NOMO-1 (cell line): ENCODE results near the gene GPR27.

Experiments
- DNase-seq, 2 experiments: peaks; one replicate each; lab custom pipeline; 2025; ENCODE audit not compliant: unreplicated experiment in 2 of 2; lab: John Stamatoyannopoulos, UW

GPR27 gene, protein sequence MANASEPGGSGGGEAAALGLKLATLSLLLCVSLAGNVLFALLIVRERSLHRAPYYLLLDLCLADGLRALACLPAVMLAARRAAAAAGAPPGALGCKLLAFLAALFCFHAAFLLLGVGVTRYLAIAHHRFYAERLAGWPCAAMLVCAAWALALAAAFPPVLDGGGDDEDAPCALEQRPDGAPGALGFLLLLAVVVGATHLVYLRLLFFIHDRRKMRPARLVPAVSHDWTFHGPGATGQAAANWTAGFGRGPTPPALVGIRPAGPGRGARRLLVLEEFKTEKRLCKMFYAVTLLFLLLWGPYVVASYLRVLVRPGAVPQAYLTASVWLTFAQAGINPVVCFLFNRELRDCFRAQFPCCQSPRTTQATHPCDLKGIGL

GRCh38 chr3:71753701-71754609, at the start of gene GPR27:
Gene GPR27, plus strand, starts transcription at chr3:71753855. Its CDS starts 195 bp downstream, at chr3:71754050.
- DNase-seq = no peak

- no peak for DNase-seq
Measured at GRCh38 chr3:71704915-71705314, 48.7 kb upstream of the GPR27 start.

DNA sequence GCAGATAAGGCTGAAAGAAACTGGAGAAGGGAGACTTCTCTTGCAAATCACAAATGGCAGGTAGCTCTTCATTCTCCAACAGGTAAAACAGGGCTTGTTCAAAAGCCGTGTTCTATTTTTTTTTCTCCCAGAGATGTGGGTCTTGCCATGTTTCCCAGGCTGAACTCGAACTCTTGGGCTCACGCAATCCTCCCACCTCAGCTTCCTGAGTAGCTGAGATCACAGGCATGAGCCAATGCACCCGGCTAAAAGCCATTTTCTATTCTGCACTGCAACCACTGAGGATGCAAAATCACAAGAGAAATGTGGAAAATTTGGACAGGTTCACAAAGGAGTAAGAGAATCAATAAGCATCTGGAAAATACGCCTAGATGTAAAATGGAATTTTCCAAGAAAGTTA, 48.0 kb upstream of the GPR27 start:
- DNase-seq = no peak

DNA sequence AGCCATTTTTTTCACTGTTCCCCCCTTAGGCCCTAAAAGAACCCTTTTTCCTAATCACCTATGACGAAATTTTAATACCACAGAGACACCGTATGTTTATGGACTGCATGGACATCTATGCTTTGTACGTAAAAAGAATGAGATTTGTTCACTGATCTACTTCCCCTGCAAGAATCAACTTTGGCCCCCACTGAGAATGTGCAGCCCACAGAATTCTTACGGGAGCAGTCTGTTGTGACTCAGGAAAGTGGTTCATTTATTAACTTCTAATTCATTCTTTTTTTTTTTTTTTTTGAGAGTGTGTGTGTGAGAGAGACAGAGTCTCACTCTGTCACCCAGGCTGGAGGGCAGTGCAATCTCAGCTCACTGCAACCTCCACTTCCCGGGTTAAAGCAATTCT, 46.1 kb upstream of the GPR27 start:
- DNase-seq = no peak

DNA sequence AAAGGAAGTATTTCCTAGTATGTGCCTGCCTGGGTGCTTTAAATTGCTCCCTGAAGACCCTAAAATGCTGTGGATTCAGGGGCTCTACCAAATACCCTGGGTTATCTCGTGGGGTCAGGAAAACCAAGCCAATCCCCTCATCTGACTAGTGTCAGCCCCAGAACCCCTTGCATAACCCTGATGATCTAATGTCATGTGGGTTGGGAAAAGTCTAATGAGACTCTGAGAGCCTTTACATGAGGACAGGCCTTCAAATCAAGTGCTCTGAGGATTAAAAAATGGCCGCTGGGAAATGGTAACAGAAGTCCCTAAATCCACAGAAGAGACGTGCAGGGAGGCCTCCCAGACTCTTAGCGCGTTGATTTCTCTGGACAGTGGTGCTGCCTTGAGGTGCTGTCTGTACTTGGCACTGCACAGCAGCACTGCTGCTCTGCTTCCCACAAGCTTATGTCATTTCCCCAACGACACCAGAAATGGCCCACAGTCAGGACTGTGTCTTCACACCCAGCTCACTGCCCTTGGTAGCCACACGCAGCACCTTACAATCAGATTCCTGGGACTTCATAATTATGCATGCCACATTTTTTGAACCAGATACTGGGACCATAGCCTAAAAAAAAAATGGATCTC, 45.1 kb upstream of the GPR27 start:
- no peak for DNase-seq

GRCh38 chr3:71709908-71710511, 43.6 kb upstream of the GPR27 start:
- no peak for DNase-seq

DNA sequence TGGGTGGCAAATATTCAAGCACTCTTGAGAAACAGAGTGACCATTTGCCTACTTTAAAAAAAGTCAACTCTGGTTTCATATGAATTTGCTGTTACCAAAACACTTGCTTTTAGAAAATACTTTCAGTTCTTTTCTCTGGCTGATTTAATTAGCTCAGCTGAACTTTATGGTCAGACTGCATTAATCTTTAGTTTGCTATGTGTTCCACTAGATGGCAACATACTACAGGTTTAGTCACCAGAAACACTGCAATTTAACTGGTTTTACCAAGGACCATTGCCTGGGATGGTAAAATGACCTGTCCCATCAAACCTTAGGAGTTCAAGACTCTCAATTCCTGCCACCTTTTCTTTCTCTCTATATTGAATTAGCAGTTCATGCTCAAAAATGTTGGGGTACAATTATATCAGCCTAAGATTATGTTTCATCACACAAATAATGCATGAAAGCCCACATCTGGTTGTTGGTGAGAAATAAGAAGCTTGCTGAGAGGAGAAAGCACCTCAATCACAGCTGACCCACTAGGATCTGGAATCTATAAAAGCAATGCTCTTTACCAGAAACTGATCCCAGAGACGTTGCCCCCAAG, 42.7 kb upstream of the GPR27 start:
- peak in 1 of 2 experiments; percentile 60 for DNase-seq

DNA sequence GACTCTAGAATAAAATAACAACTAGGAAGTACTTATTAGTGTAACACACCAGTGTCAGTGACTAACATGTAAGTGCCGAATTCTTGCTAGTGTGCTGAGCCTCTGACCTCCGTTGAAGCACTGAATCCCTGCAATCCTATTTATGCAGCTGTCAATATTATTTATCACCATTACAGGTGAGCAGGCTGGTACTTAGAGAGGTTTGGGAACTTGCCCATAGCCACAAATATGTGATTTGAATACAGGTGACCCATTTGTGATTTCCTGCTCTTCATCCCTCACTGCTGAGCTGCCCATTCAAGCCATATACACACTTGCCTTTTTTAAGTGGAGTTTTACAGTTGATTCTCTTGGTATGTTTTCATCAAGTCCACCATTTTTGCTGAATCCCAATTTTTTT, 40.6 kb upstream of the GPR27 start:
- DNase-seq = no peak

DNA sequence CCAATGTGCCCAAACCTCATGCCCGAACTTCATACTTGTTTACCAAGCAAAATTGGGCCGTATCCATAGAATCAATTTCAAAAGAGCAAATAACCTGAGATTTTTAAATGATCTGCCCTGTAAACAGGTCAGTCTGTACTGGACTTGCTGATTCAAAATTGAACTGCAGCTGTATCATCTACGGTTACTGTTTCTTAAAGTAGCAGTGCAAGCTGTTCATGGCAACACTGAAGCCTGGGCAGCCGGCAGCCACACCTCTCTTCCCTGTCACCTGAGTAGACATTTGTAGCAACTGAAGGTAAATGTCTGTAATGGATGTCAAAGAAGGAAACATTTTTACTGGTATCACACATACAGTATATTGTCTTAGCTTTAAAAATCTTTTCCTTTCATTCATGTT, 39.1 kb upstream of the GPR27 start:
- DNase-seq = no peak

DNA sequence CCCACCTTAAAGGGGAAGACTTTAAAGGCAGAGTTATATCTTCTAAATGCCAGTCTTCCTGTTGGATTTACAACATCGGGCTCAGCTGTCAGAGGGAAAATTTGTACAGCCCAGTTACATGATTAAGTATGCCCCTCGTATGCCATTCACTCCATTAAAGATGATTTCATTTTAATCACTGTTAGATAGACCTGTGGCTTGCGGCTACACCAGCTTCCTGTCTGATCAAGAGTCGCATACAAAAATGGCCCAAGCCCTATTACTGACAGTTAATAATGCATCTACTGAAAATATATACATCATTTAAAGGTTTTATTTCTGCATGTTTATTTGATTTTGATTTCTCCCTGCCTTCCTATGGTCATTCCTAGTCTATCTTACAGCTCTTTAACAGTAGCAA, 35.6 kb upstream of the GPR27 start:
- no peak for DNase-seq

DNA sequence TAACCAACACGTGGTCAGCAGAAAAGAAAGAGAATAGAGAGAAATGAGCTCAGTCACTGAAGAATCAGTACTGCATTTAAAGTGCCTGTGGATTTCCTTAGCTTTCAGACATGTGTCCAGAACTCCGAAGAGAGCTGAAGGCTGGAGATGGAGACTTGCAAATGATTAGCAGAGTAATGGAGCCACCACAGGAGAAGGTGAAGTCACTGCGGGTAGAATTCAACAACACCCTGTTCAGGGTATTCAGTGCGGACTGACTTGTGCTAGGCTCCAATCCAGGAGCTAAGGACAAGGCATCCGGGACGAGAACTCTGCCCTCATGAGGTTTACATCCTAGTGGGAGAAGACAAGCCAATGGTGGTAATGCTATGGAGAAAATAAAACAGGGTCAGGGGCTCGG, 32.7 kb upstream of the GPR27 start:
- DNase-seq = no peak

DNA sequence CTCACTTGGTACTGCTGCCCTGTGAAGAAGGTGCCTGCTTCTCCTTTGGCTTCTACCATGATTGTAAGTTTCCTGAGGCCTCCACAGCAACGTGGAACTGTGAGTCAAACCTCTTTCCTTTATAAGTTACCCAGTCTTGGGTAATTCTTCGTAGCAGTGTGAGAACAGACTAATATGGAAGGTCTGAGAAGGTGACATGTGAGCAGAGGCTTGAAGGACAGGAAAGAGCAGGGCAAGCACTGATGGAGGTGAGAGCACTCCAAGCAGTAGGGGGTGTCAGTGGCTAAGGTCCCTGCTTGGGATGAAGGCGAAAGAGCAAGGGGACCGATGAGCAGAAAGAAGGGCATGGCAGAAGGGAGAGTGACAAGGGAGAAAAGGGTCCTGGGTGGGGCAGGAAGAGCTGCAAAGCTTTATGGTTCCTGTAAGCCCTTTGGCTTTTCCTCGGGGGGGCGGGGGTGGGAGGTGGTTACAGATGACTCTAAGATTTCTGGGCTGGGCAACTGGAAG, 32.0 kb upstream of the GPR27 start:
- peak; percentile 59 to 61 for DNase-seq

DNA sequence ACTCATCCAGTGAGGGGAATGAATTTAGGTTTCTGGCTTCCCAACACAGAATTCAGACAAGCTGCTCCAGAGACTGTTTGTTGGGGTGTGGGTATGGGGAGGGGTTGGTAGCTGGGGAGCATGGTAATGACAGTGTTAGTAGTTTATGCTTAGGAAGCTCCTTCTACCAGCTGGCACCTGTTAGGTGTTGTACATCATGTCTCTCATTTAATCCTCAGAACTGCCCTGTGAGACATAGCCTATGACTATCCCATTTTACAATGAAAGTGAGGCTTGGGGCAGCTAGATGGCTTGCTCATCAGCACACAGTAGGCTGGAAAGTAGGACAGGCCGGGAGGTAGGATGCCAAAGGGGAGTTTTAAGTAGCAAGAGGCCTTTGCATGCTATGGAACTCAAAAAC, 31.0 kb upstream of the GPR27 start:
- DNase-seq = no peak

DNA sequence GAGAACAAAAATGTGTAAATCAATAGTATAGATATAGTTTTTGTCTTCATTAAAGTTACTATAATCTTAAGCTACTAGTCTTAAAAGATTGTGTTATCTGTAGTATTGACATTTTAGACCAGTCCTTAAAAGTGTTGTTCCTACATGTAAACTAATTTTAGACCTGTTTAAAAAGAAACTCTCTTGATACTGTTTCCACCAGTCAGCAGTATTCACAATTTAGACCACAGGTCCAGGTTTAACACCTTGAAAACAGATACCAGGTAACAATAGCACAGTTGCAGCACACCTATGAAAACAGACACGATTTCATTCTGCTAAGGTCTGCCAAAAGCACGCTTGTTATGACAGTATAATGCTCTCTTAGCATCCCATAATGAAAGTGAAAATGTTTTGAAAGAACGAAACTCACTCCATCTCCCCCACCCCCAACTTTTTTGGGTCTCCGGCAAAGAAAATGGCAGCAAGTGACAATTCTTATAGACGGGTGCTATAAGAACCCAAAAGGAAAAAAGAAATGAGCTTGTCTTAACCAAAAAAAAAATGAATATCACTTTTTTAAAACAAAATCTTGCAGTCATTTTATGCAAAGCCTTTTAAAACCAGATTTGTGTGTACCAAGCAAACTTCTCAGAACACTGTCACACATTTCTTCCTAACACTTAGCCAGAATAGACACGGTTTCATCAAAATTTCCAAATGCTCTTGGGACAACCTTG, 30.0 kb upstream of the GPR27 start:
- DNase-seq = no peak

GRCh38 chr3:71724171-71724453, 29.5 kb upstream of the GPR27 start:
- no peak for DNase-seq

DNA sequence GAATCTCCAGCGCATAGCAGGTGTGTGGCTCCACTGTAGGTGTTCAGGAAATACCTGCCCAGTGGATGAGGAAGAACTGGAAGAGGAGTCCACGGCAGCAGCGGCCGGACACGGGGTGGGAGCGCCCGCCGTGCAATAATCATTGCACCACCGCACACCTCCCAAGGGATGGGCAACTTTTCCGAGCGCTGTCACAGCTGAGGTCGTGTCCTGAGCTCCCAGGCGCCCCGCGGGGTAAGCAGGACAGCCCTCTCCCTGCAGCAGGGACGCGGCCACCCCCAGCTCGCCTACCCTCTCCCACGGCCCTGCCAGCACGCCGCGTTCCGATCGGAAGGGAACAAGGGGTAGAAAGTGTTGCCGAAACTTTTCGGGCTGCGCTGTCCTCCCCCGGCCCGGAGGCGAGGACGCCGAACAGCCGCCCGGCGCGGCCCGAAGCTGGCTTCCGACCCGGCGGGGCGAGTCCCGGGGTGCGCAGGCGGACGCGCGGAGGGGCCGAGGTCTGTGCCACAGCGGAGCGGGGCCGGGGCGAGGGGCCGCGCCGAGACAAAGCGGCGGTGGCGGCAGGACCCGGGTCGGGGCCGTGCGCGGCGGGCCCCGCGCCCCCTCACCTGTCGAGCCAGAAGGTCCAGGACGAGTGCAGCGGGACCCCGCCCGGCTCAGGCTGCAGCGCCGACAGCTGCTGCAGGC, 28.9 kb upstream of the GPR27 start:
- peak in 1 of 2 experiments; percentile 2 for DNase-seq

- DNase-seq = peak in 1 of 2 experiments; percentile 25
Measured at GRCh38 chr3:71725271-71725991, 28.2 kb upstream of the GPR27 start, which contains the start of gene EIF4E3. Gene EIF4E3, minus strand, starts transcription at chr3:71725402. Its CDS starts 35 bp downstream, at chr3:71725367.

DNA sequence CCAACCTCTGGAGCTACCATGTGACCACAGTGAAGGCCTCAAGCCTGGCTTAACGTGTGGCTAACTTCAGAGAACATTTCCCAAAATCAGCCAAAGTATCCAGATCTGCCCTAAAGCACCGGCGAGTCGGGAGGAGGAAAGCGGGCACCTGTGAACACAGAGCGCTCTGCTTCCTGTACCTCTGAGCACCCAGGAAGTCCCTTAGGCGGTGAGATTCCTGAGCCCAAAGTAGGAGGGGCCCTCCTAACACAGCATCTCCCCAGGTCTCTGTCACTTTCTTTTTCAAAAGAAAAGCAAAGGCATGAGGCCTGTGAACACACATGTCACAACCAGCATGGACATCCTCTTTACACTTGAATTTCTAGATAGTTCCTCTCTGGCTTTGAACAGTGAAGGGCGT, 27.5 kb upstream of the GPR27 start:
- DNase-seq = no peak
